Esophagus squamous epithelium (tissue), 5 donors: ENCODE results near the gene CDC40. TPM values are rescaled to one million over a fixed set of nuclear protein-coding genes. Genes with fewer than 3 reads are reported as not detected.
"Not testable (repeated sequence)": the region's sequence is repeated elsewhere in the genome, so short reads cannot be mapped to it uniquely, and the experiment has no call there.

Experiments used
- DNase-seq: peaks from one replicate; lab custom pipeline; 2025; lab: John Stamatoyannopoulos, UW
- H3K27ac ChIP-seq, 4 donors: fragments of 200-600 bp; sonication (generic); one replicate each; pipeline ENCODE4 v1.5.1; 2016 to 2019; ENCODE audit warnings: mild to moderate bottlenecking in 1 of 4
- H3K27me3 ChIP-seq, 4 donors: fragments of 200-600 bp; sonication (generic); 1 replicate in 3 of 4; 2 replicates in 1 of 4; pipeline versions ENCODE4 v1.5.1 to v1.6.0; 2017 to 2021; ENCODE audit warnings: antibody characterized with exemption in 1 of 4
- H3K36me3 ChIP-seq, 3 donors: fragments of 200-600 bp; sonication (generic); one replicate each; pipeline ENCODE4 v1.5.1; 2016 to 2019
- H3K4me1 ChIP-seq, 3 donors: fragments of 200-600 bp; sonication (generic); one replicate each; pipeline ENCODE4 v1.5.1; 2017 to 2019
- H3K4me3 ChIP-seq, 4 donors: fragments of 200-600 bp; sonication (generic); 1 replicate in 3 of 4; 2 replicates in 1 of 4; pipeline ENCODE4 v1.5.1; 2016 to 2019; ENCODE audit warnings: mild to moderate bottlenecking in 2 of 4, moderate library complexity in 1 of 4
- H3K9me3 ChIP-seq, 3 donors: fragments of 200-600 bp; sonication (generic); one replicate each; pipeline ENCODE4 v1.5.1; 2016 to 2019
- CTCF ChIP-seq, 6 experiments: fragments of 450-650 bp in 4 of 6; fragments of 200-600 bp in 2 of 6; sonication (generic) in 2 of 6; IDR thresholded peaks; one replicate each; pipeline ENCODE4 v1.5.1; 2016 to 2019; ENCODE audit warnings: antibody characterized with exemption in 6 of 6, mild to moderate bottlenecking in 4 of 6, moderate library complexity in 4 of 6
- POLR2A ChIP-seq, 4 donors: fragments of 450-650 bp; IDR thresholded peaks; one replicate each; pipeline ENCODE4 v1.6.1; 2017; ENCODE audit warnings: antibody characterized with exemption in 4 of 4, mild to moderate bottlenecking in 4 of 4, moderate library complexity in 3 of 4
- WGBS, 2 donors: methylation state at CpG; one replicate each; pipeline ENCODE4 v1.1.5; 2018; 5-methylcytosine and 5-hydroxymethylcytosine counted together
- intact Hi-C: fragments of 100-400 bp; cut with DNase I; formaldehyde crosslinking; loops from one replicate; pipeline ENCODE4 v1.15.0; 2022
- total RNA-seq, 4 donors: library from RNA; depleted of rRNA; stranded (reverse); fragments of >200 nt; gene quantifications; one replicate each; pipeline ENCODE4 v1.1.0, GENCODE V29; 2016
- donor health status: DM: yes; HTN: yes; CAD: no.

Gene CDC40
- total RNA-seq, 4 donors from 2014 or later: 6.9 to 19.3 (median 16.6) TPM

GRCh38 chr6:110233770-110234374, 53.6 kb downstream of the CDC40 start:
- DNase-seq: no peak
- intact Hi-C loops: no loop called here
- Histone ChIP-seq H3K27me3 (no peaks in the 10 kb centered on the region), H3K4me1 (peaks cover 0 to 5% (median 0%) of the 10 kb centered on the region in 3 donors), H3K4me3 (no peak overlapping the region), H3K36me3 (peaks cover 0 to 44% (median 0%) of the 10 kb centered on the region in 3 donors), H3K9me3 (no peaks in the 10 kb centered on the region), H3K27ac (no peak overlapping the region)
- TF ChIP-seq CTCF (IDR thresholded peaks at IDR 0.05) (no peak), POLR2A (IDR thresholded peaks at IDR 0.05) (no peak)
- WGBS, 2 donors: 94 to 96% methylated on average over 2 of the region's 2 CpGs

- H3K27me3 ChIP-seq, intact Hi-C loops, H3K4me3 ChIP-seq, H3K9me3 ChIP-seq, H3K4me1 ChIP-seq, DNase-seq, H3K27ac ChIP-seq: not testable (repeated sequence)
- H3K36me3 ChIP-seq: peaks cover 0 to 28% (median 0%) of the 10 kb centered on the region in 3 donors
- WGBS, 2 donors: 100% methylated on average over 1 of the region's 1 CpG
Observed at GRCh38 chr6:110236007-110236406, 55.8 kb downstream of the CDC40 start.

- Histone ChIP-seq H3K27ac (no peak overlapping the region), H3K4me1 (no peaks in the 10 kb centered on the region), H3K4me3 (no peak overlapping the region), H3K9me3 (no peaks in the 10 kb centered on the region), H3K36me3 (peaks cover 0 to 27% (median 0%) of the 10 kb centered on the region in 3 donors), H3K27me3 (no peaks in the 10 kb centered on the region)
- intact Hi-C loops: no loop called here
- no peak for DNase-seq
- 86 to 95% methylated on average over 1 of the region's 1 CpG for WGBS, 2 donors
- TF ChIP-seq CTCF (IDR thresholded peaks at IDR 0.05) (no peak), POLR2A (IDR thresholded peaks at IDR 0.05) (no peak)
Observed at GRCh38 chr6:110239526-110240274, 59.5 kb downstream of the CDC40 start.

GRCh38 chr6:110244621-110245020, 64.4 kb downstream of the CDC40 start:
- H3K27ac ChIP-seq, intact Hi-C loops, DNase-seq, H3K9me3 ChIP-seq, H3K4me3 ChIP-seq, H3K4me1 ChIP-seq, H3K27me3 ChIP-seq: not testable (repeated sequence)
- H3K36me3 ChIP-seq: peaks cover 0 to 15% (median 0%) of the 10 kb centered on the region in 3 donors
- 59 to 61% methylated on average over 3 of the region's 3 CpGs for WGBS, 2 donors

GRCh38 chr6:110246378-110246777, 66.2 kb downstream of the CDC40 start:
- TF ChIP-seq POLR2A (IDR thresholded peaks at IDR 0.05) (no peak), CTCF (IDR thresholded peaks at IDR 0.05) (no peak)
- no peak overlapping the region for H3K4me3 ChIP-seq
- no peaks in the 10 kb centered on the region for H3K4me1 ChIP-seq
- WGBS, 2 donors: 87 to 91% methylated on average over 3 of the region's 3 CpGs
- H3K36me3 ChIP-seq: peaks cover 0 to 15% (median 0%) of the 10 kb centered on the region in 3 donors
- H3K9me3 ChIP-seq: no peaks in the 10 kb centered on the region
- intact Hi-C loops: no loop called here
- no peak for DNase-seq
- H3K27ac ChIP-seq: no peak overlapping the region
- no peaks in the 10 kb centered on the region for H3K27me3 ChIP-seq

GRCh38 chr6:110246900-110247546, 66.8 kb downstream of the CDC40 start:
- no peak overlapping the region for H3K27ac ChIP-seq
- intact Hi-C loops: no loop called here
- no peaks in the 10 kb centered on the region for H3K9me3 ChIP-seq
- WGBS, 2 donors: 91 to 92% methylated on average over 3 of the region's 3 CpGs
- no peaks in the 10 kb centered on the region for H3K4me1 ChIP-seq
- peaks cover 0 to 15% (median 0%) of the 10 kb centered on the region in 3 donors for H3K36me3 ChIP-seq
- H3K4me3 ChIP-seq: no peak overlapping the region
- no peak for TF ChIP-seq POLR2A (IDR thresholded peaks at IDR 0.05)
- TF ChIP-seq CTCF (IDR thresholded peaks at IDR 0.05): no peak
- H3K27me3 ChIP-seq: no peaks in the 10 kb centered on the region
- no peak for DNase-seq
